HCT116 (cell line): Measurements from ENCODE around the gene MFRP. TPM values are rescaled to one million over a fixed set of nuclear protein-coding genes. Genes with fewer than 3 reads are reported as not detected.

ENCODE experiments used
- ATAC-seq: fragments of 200-7000 bp; cut with Tn5 transposase; 2 replicates; pipeline ENCODE4 v1.9.1; 2020; ENCODE audit warnings: mild to moderate bottlenecking, moderate library complexity
- BruUV-seq: library from RNA; stranded (reverse); fragments of 400-500 nt; replicated peaks from 2 replicates; lab custom pipeline; 2021; lab: Mats Ljungman, UMichigan
- CTCF ChIA-PET: fragments of 300-600 bp; sonication (Branson Sonifier 250); formaldehyde crosslinking; loops from one replicate; lab custom pipeline; 2021; ENCODE audit warnings: antibody characterized with exemption; lab: Charles Lee
- POLR2A ChIA-PET: fragments of 300-600, 350-600 bp; sonication (Branson Sonifier 250); formaldehyde crosslinking; loops from one replicate; lab custom pipeline; 2021; ENCODE audit warnings: antibody characterized with exemption; lab: Charles Lee
- RAD21 ChIA-PET, 2 experiments: fragments of 300-600 bp; sonication (Branson Sonifier 250); formaldehyde crosslinking; loops; one replicate each; lab custom pipeline; 2023; ENCODE audit warnings: low total read pairs in 2 of 2; ENCODE audit not compliant: uncharacterized antibody in 2 of 2, unreplicated experiment in 2 of 2, low non-redundant PET in 1 of 2; lab: Charles Lee
- DNase-seq: peaks from one replicate; pipeline ENCODE4 v3.0.0-alpha.2; 2010; ENCODE audit warnings: low read depth, low spot score
- H2AFZ ChIP-seq: fragments of 200-600 bp; shearing (Covaris generic), sonication (generic); 2 replicates; pipeline ENCODE4 v1.6.1; 2017; ENCODE audit warnings: low read depth, mixed run types, mixed read lengths, antibody characterized with exemption, low read length; ENCODE audit not compliant: poor library complexity, severe bottlenecking
- H3K27ac ChIP-seq: 2 replicates; pipeline ENCODE4 v1.5.1; 2012; ENCODE audit warnings: low read depth, low read length
- H3K27me3 ChIP-seq: fragments of 200-600 bp; sonication (generic); 2 replicates; pipeline ENCODE4 v1.6.1; 2016; ENCODE audit warnings: mixed run types, low read length, mixed read lengths; ENCODE audit not compliant: insufficient read depth
- H3K36me3 ChIP-seq, 2 experiments: fragments of 200-500 bp in 1 of 2; fragments of 200-600 bp in 1 of 2; sonication (Bioruptor generic) in 1 of 2; sonication (generic) in 1 of 2; 2 replicates each; pipeline versions ENCODE4 v1.5.1 to v1.6.1; 2014 to 2016; ENCODE audit warnings: low read length in 2 of 2, inconsistent platforms in 1 of 2, mixed read lengths in 1 of 2, mixed run types in 1 of 2; ENCODE audit not compliant: insufficient read depth in 2 of 2, control insufficient read depth in 1 of 2
- H3K4me1 ChIP-seq, 2 experiments: fragments of 200-600 bp in 1 of 2; sonication (generic) in 1 of 2; 2 replicates each; pipeline versions ENCODE4 v1.5.1 to v1.6.1; 2012 to 2017; ENCODE audit warnings: low read length in 2 of 2, inconsistent platforms in 1 of 2, mild to moderate bottlenecking in 1 of 2, mixed read lengths in 1 of 2, mixed run types in 1 of 2, moderate library complexity in 1 of 2; ENCODE audit not compliant: insufficient read depth in 2 of 2, control insufficient read depth in 1 of 2
- H3K4me2 ChIP-seq: fragments of 200-600 bp; sonication (generic); 2 replicates; pipeline ENCODE4 v1.6.1; 2017; ENCODE audit warnings: mixed run types, low read length, mixed read lengths
- H3K4me3 ChIP-seq, 2 experiments: fragments of 200-600 bp in 1 of 2; sonication (generic) in 1 of 2; replicated peaks in 1 of 2; 2 replicates each; pipeline ENCODE4 v1.5.1; 2011 to 2016; ENCODE audit warnings: low read length in 2 of 2, control low read depth in 1 of 2, low read depth in 1 of 2, mild to moderate bottlenecking in 1 of 2, mixed read lengths in 1 of 2, mixed run types in 1 of 2
- H3K79me2 ChIP-seq: fragments of 200-600 bp; sonication (generic); 2 replicates; pipeline ENCODE4 v1.6.1; 2017; ENCODE audit warnings: mild to moderate bottlenecking, mixed run types, low read length, moderate library complexity, mixed read lengths; ENCODE audit not compliant: insufficient read depth
- H3K9ac ChIP-seq: fragments of 200-600 bp; sonication (generic); 2 replicates; pipeline ENCODE4 v1.6.1; 2016; ENCODE audit warnings: low read length, mixed read lengths
- H3K9me2 ChIP-seq: fragments of 200-600 bp; sonication (generic), shearing (Covaris generic); 2 replicates; pipeline ENCODE4 v1.6.1; 2017; ENCODE audit warnings: mixed run types, mild to moderate bottlenecking, moderate library complexity; ENCODE audit not compliant: insufficient read depth
- H3K9me3 ChIP-seq, 2 experiments: fragments of 200-500 bp in 1 of 2; fragments of 200-600 bp in 1 of 2; sonication (Bioruptor generic) in 1 of 2; sonication (generic) in 1 of 2; 2 replicates each; pipeline ENCODE4 v1.6.1; 2014 to 2017; ENCODE audit warnings: low read length in 2 of 2, mixed read lengths in 2 of 2, inconsistent platforms in 1 of 2, low read depth in 1 of 2, mild to moderate bottlenecking in 1 of 2, mixed run types in 1 of 2, moderate library complexity in 1 of 2; ENCODE audit not compliant: control insufficient read depth in 1 of 2, insufficient read depth in 1 of 2
- H4K20me1 ChIP-seq: fragments of 200-600 bp; sonication (generic), shearing (Covaris generic); 2 replicates; pipeline ENCODE4 v1.6.1; 2017; ENCODE audit warnings: mixed run types, mild to moderate bottlenecking, moderate library complexity; ENCODE audit not compliant: insufficient read depth
- ATF3 ChIP-seq: IDR thresholded peaks from 2 replicates; pipeline ENCODE4 v1.6.1; 2012
- CBX3 ChIP-seq: IDR thresholded peaks from 2 replicates; pipeline ENCODE4 v1.6.1; 2012; ENCODE audit warnings: low read depth
- CEBPB ChIP-seq: IDR thresholded peaks from 2 replicates; pipeline ENCODE4 v1.6.1; 2012; ENCODE audit warnings: low read depth
- CTCF ChIP-seq, 3 experiments: fragments of 200-600 bp in 1 of 3; sonication (generic) in 1 of 3; IDR thresholded peaks in 2 of 3; conservative IDR thresholded peaks in 1 of 3; 2 replicates each; pipeline ENCODE4 v1.5.1; 2012 to 2017; ENCODE audit warnings: low read depth in 2 of 3, low read length in 2 of 3, antibody characterized with exemption in 1 of 3, borderline replicate concordance in 1 of 3, control low read depth in 1 of 3, mild to moderate bottlenecking in 1 of 3, mixed read lengths in 1 of 3, mixed run types in 1 of 3, moderate library complexity in 1 of 3; ENCODE audit not compliant: insufficient read depth in 1 of 3
- EGR1 ChIP-seq: IDR thresholded peaks from 2 replicates; pipeline ENCODE4 v1.6.1; 2012; ENCODE audit warnings: low read depth
- EZH2 ChIP-seq: fragments of 200-600 bp; sonication (generic); IDR thresholded peaks from 2 replicates; pipeline ENCODE4 v1.6.1; 2017; ENCODE audit warnings: antibody characterized with exemption, mixed run types
- EZH2phosphoT487 ChIP-seq: fragments of 200-600 bp; IDR thresholded peaks from 2 replicates; pipeline ENCODE4 v1.6.1; 2018; ENCODE audit warnings: antibody characterized with exemption, borderline replicate concordance
- FOSL1 ChIP-seq: IDR thresholded peaks from 2 replicates; pipeline ENCODE4 v1.6.1; 2012; ENCODE audit warnings: low read depth
- JUND ChIP-seq: IDR thresholded peaks from 2 replicates; pipeline ENCODE4 v1.6.1; 2012
- MAX ChIP-seq: IDR thresholded peaks from 2 replicates; pipeline ENCODE4 v1.6.1; 2012
- POLR2AphosphoS5 ChIP-seq: IDR thresholded peaks from 2 replicates; pipeline ENCODE4 v1.6.1; 2011; ENCODE audit warnings: mild to moderate bottlenecking, low read depth, low read length, moderate library complexity
- RAD21 ChIP-seq: IDR thresholded peaks from 2 replicates; pipeline ENCODE4 v1.6.1; 2012; ENCODE audit warnings: low read depth, mild to moderate bottlenecking
- SIN3A ChIP-seq: IDR thresholded peaks from 2 replicates; pipeline ENCODE4 v1.6.1; 2012; ENCODE audit warnings: low read depth
- SP1 ChIP-seq: IDR thresholded peaks from 2 replicates; pipeline ENCODE4 v1.6.1; 2012; ENCODE audit warnings: low read depth
- SRF ChIP-seq: IDR thresholded peaks from 2 replicates; pipeline ENCODE4 v1.6.1; 2012; ENCODE audit warnings: low read depth
- TCF7L2 ChIP-seq: IDR thresholded peaks from 2 replicates; pipeline ENCODE4 v1.7.0; 2011; ENCODE audit warnings: borderline replicate concordance, inconsistent platforms; ENCODE audit not compliant: insufficient read depth, insufficient read length; ENCODE audit errors: extremely low read depth
- YY1 ChIP-seq: IDR thresholded peaks from 2 replicates; pipeline ENCODE4 v1.6.1; 2011; ENCODE audit warnings: low read length, low read depth, moderate library complexity, mild to moderate bottlenecking; ENCODE audit not compliant: insufficient replicate concordance; ENCODE audit errors: extremely low read depth
- ZBTB33 ChIP-seq: IDR thresholded peaks from 2 replicates; pipeline ENCODE4 v1.6.1; 2011; ENCODE audit warnings: mild to moderate bottlenecking, low read length, moderate library complexity; ENCODE audit not compliant: insufficient replicate concordance; ENCODE audit errors: extremely low read depth
- ZFX ChIP-seq: fragments of 450-650 bp; IDR thresholded peaks from 2 replicates; pipeline ENCODE4 v1.6.1; 2017
- ZNF274 ChIP-seq: fragments of 200-500 bp; sonication (Bioruptor generic); IDR thresholded peaks from 2 replicates; pipeline ENCODE4 v1.6.1; 2014; ENCODE audit warnings: mild to moderate bottlenecking, low read depth, low read length, inconsistent platforms
- intact Hi-C: fragments of 100-400 bp; cut with micrococcal nuclease; formaldehyde crosslinking; loops from 2 replicates; pipeline ENCODE4 v1.10.0; 2022
- total RNA-seq: library from RNA; stranded (reverse); gene quantifications from one replicate; pipeline ENCODE4 v1.2.1, GENCODE V29; 2021; ENCODE audit not compliant: unreplicated experiment

The MFRP gene
- total RNA-seq, 1 experiment from 2014 or later: not detected

GRCh38 chr11:119344291-119345010 is 2.1 kb downstream of the MFRP start:
- Histone ChIP-seq H3K27ac (no peak overlapping the region), H3K9me2 (no peaks in the 10 kb centered on the region), H3K4me2 (no peak overlapping the region), H3K27me3 (no peaks in the 10 kb centered on the region), H3K4me3 (no peak overlapping the region), H4K20me1 (no peaks in the 10 kb centered on the region), H3K4me1 (peaks cover 0 to 10% of the 10 kb centered on the region in 2 experiments; a peak in 2 of 4 replicates), H2AFZ (no peak overlapping the region), H3K79me2 (no peaks in the 10 kb centered on the region), H3K36me3 (no peaks in the 10 kb centered on the region), H3K9ac (no peak overlapping the region), H3K9me3 (no peaks in the 10 kb centered on the region)
- no TSS peak for BruUV-seq
- ChIA-PET RAD21 (no interaction called here), POLR2A (no interaction called here), CTCF (interaction anchor here (1.1 kb wide), 1 partner anchor 12 kb away, joined by 3 read pairs; no protein-coding TSS in a partner anchor)
- no peak for TF ChIP-seq FOSL1
- no peak for TF ChIP-seq ZFX
- TF ChIP-seq SP1: no peak
- TF ChIP-seq ATF3: no peak
- TF ChIP-seq EZH2phosphoT487: no peak
- no peak for TF ChIP-seq ZNF274
- no peak for TF ChIP-seq CBX3
- no peak for TF ChIP-seq SRF
- no peak for TF ChIP-seq ZBTB33
- no peak for TF ChIP-seq CEBPB
- no peak for TF ChIP-seq SIN3A
- TF ChIP-seq EZH2: no peak
- no peak for TF ChIP-seq JUND
- no peak for TF ChIP-seq TCF7L2
- TF ChIP-seq RAD21: no peak
- no peak for TF ChIP-seq YY1
- no peak for TF ChIP-seq POLR2AphosphoS5
- TF ChIP-seq MAX: no peak
- TF ChIP-seq EGR1: no peak
- no peak for TF ChIP-seq CTCF (IDR thresholded peaks at IDR 0.05 in 2 of 3, conservative IDR thresholded peaks at IDR 0.05 in 1 of 3; ENCODE audit: borderline replicate concordance in 1 of 3, insufficient read depth in 1 of 3, low read depth in 2 of 3, low read length in 2 of 3)
- DNase-seq (no peak), ATAC-seq (no peak)
- intact Hi-C loops: no loop called here
